Liver (tissue), 9 donors: ENCODE data around the gene RRP1. TPM values are rescaled to one million over a fixed set of nuclear protein-coding genes. Genes with fewer than 3 reads are reported as not detected.

Experiments used
- DNase-seq: peaks from one replicate; pipeline ENCODE4 v3.0.0-alpha.2; 2017; ENCODE audit warnings: low spot score
- H3K27ac ChIP-seq, 2 donors: one replicate each; pipeline ENCODE4 v1.7.0; 2013; ENCODE audit warnings: inconsistent platforms in 2 of 2, low read length in 2 of 2, control low read depth in 1 of 2, low read depth in 1 of 2, mild to moderate bottlenecking in 1 of 2
- H3K27me3 ChIP-seq, 4 donors: one replicate each; pipeline versions ENCODE4 v1.6.1 to v1.7.0; 2013; ENCODE audit warnings: low read length in 3 of 4, inconsistent platforms in 1 of 4, mild to moderate bottlenecking in 1 of 4, moderate library complexity in 1 of 4; ENCODE audit not compliant: control insufficient read depth in 4 of 4, insufficient read depth in 4 of 4
- H3K36me3 ChIP-seq, 4 donors: one replicate each; pipeline versions ENCODE4 v1.6.1 to v1.7.0; 2013; ENCODE audit warnings: low read length in 3 of 4, mild to moderate bottlenecking in 3 of 4, low read depth in 1 of 4, moderate library complexity in 1 of 4; ENCODE audit not compliant: control insufficient read depth in 4 of 4, insufficient read depth in 3 of 4
- H3K4me1 ChIP-seq, 4 donors: one replicate each; pipeline versions ENCODE4 v1.6.1 to v1.7.0; 2013; ENCODE audit warnings: low read length in 3 of 4, mild to moderate bottlenecking in 3 of 4, moderate library complexity in 1 of 4; ENCODE audit not compliant: control insufficient read depth in 4 of 4, insufficient read depth in 4 of 4
- H3K4me3 ChIP-seq, 3 donors: one replicate each; pipeline versions ENCODE4 v1.6.1 to v1.7.0; 2013; ENCODE audit warnings: low read length in 3 of 3, control low read depth in 1 of 3, low read depth in 1 of 3, mild to moderate bottlenecking in 1 of 3
- H3K9ac ChIP-seq, 2 donors: one replicate each; pipeline ENCODE4 v1.7.0; 2013; ENCODE audit warnings: low read length in 2 of 2, mild to moderate bottlenecking in 2 of 2, moderate library complexity in 2 of 2, control low read depth in 1 of 2, low read depth in 1 of 2
- H3K9me3 ChIP-seq, 4 donors: one replicate each; pipeline versions ENCODE4 v1.6.1 to v1.7.0; 2013; ENCODE audit warnings: low read length in 3 of 4; ENCODE audit not compliant: control insufficient read depth in 4 of 4
- EGR1 ChIP-seq, 2 donors: IDR thresholded peaks; 2 replicates each; pipeline ENCODE4 v1.6.1; 2016 to 2018; ENCODE audit warnings: antibody characterized with exemption in 2 of 2, low read depth in 2 of 2
- FOXA1 ChIP-seq: IDR thresholded peaks from 2 replicates; pipeline ENCODE4 v1.6.1; 2016; ENCODE audit warnings: antibody characterized with exemption
- FOXA2 ChIP-seq: IDR thresholded peaks from 2 replicates; pipeline ENCODE4 v1.6.1; 2016; ENCODE audit warnings: antibody characterized with exemption
- HNF4A ChIP-seq, 2 donors: conservative IDR thresholded peaks; 2 replicates each; pipeline ENCODE4 v1.6.1; 2016; ENCODE audit warnings: antibody characterized with exemption in 2 of 2, mild to moderate bottlenecking in 2 of 2
- HNF4G ChIP-seq: IDR thresholded peaks from 2 replicates; pipeline ENCODE4 v1.6.1; 2016; ENCODE audit warnings: antibody characterized with exemption
- JUND ChIP-seq, 2 donors: IDR thresholded peaks; 2 replicates each; pipeline ENCODE4 v1.6.1; 2016; ENCODE audit warnings: antibody characterized with exemption in 2 of 2
- NR2F2 ChIP-seq: IDR thresholded peaks from 2 replicates; pipeline ENCODE4 v1.6.1; 2016; ENCODE audit warnings: antibody characterized with exemption
- RAD21 ChIP-seq, 2 donors: IDR thresholded peaks; 2 replicates each; pipeline ENCODE4 v1.6.1; 2016; ENCODE audit warnings: antibody characterized with exemption in 2 of 2, mild to moderate bottlenecking in 2 of 2
- RXRA ChIP-seq, 2 donors: IDR thresholded peaks; 2 replicates each; pipeline ENCODE4 v1.6.1; 2017 to 2018; ENCODE audit warnings: antibody characterized with exemption in 2 of 2, mild to moderate bottlenecking in 1 of 2
- SP1 ChIP-seq: IDR thresholded peaks from 2 replicates; pipeline ENCODE4 v1.6.1; 2018; ENCODE audit warnings: antibody characterized with exemption, mild to moderate bottlenecking
- TAF1 ChIP-seq: conservative IDR thresholded peaks from 2 replicates; pipeline ENCODE4 v1.6.1; 2016; ENCODE audit warnings: antibody characterized with exemption, mild to moderate bottlenecking
- YY1 ChIP-seq: IDR thresholded peaks from 2 replicates; pipeline ENCODE4 v1.6.1; 2016; ENCODE audit warnings: antibody characterized with exemption, mild to moderate bottlenecking
- WGBS: extraction: QIAGEN DNeasy Blood & Tissue Kit; methylation state at CpG from one replicate; pipeline ENCODE4 v1.1.7; 2013; 5-methylcytosine and 5-hydroxymethylcytosine counted together
- polyA plus RNA-seq, 2 donors: library from polyadenylated mRNA; stranded (reverse) in 1 of 2; unstranded in 1 of 2; fragments of 200-250 nt in 1 of 2; fragments of >200 nt in 1 of 2; fragmentation: Nextera tagmentation in 1 of 2; extraction: Ambion mirVana in 1 of 2; gene quantifications; one replicate each; pipeline versions ENCODE4 v1.2.1 to v1.2.3, GENCODE V29; 2013 to 2015
- total RNA-seq, 2 donors: library from RNA; depleted of rRNA; stranded (reverse); fragments of >200 nt; gene quantifications; one replicate each; pipeline ENCODE4 v1.2.3, GENCODE V29; 2014
- TF ChIP-seq, protein P1 (sequence below): fragments of 150-350 bp; IDR thresholded peaks from 2 replicates; pipeline ENCODE4 v1.5.1; 2017; ENCODE audit warnings: improper control_type of control experiment, low read depth, low read length; ENCODE audit not compliant: missing input control
- TF ChIP-seq, protein P2 (sequence below): IDR thresholded peaks from 2 replicates; pipeline ENCODE4 v1.6.1; 2016; ENCODE audit warnings: antibody characterized with exemption, mild to moderate bottlenecking
- TF ChIP-seq, protein P3 (sequence below): IDR thresholded peaks from 2 replicates; pipeline ENCODE4 v1.6.1; 2016; ENCODE audit warnings: antibody characterized with exemption
- TF ChIP-seq, protein P4 (sequence below): IDR thresholded peaks from 2 replicates; pipeline ENCODE4 v1.6.1; 2016; ENCODE audit warnings: antibody characterized with exemption
- TF ChIP-seq, protein P5 (sequence below): IDR thresholded peaks from 2 replicates; pipeline ENCODE4 v1.6.1; 2016; ENCODE audit warnings: antibody characterized with exemption
- donor health status: healthy.
- donor health status: healthy.
- donor health status: healthy.
- donor health status: healthy.
- donor health status: healthy.

The RRP1 gene
- total and polyA plus RNA-seq, 4 donors, result 5.4 to 15.0 (median 7.7) TPM

DNA sequence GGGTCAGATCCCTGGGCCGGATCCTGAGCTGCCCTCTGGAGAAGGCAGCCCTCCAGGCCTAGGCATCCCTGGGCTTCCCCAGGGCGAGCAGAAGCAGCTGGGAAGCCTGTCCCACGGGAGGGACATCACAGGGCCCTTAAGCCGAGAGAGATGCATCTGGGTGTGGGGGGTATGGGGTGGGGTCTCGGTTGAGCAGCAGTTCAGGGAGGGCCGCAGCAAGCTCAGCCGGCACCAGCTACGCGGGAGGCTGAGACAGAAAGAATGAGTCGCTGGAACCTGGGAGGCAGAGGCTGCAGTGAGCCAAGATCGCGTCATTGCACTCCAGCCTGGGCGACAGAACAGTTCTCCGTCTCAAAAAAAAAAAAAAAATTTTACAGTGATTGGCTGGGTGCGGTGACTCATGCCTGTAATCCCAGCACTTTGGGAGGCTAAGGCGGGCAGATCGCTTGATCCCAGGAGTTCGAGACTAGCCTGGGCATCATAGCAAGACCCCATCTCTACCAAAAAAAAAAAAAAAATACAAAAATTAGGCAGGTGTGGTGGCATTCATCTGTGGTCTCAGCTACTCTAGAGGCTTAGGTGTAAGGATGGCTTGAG is 37.7 kb downstream of the RRP1 start:
- DNase-seq, result no peak
- H3K27me3 ChIP-seq, result no peaks in the 10 kb centered on the region
- H3K9ac ChIP-seq, result no peak overlapping the region
- peaks cover 0 to 4% (median 0%) of the 10 kb centered on the region in 4 donors for H3K4me1 ChIP-seq
- 78% methylated on average over 18 of the region's 18 CpGs for WGBS
- no peak for TF ChIP-seq FOXA2
- no peak for TF ChIP-seq HNF4A (conservative IDR thresholded peaks at IDR 0.05)
- no peak for TF ChIP-seq EGR1 (IDR thresholded peaks at IDR 0.05; ENCODE audit: low read depth in 2 of 2)
- no peak for TF ChIP-seq NR2F2
- TF ChIP-seq RAD21 (IDR thresholded peaks at IDR 0.05), result no peak
- TF ChIP-seq, protein P1, sequence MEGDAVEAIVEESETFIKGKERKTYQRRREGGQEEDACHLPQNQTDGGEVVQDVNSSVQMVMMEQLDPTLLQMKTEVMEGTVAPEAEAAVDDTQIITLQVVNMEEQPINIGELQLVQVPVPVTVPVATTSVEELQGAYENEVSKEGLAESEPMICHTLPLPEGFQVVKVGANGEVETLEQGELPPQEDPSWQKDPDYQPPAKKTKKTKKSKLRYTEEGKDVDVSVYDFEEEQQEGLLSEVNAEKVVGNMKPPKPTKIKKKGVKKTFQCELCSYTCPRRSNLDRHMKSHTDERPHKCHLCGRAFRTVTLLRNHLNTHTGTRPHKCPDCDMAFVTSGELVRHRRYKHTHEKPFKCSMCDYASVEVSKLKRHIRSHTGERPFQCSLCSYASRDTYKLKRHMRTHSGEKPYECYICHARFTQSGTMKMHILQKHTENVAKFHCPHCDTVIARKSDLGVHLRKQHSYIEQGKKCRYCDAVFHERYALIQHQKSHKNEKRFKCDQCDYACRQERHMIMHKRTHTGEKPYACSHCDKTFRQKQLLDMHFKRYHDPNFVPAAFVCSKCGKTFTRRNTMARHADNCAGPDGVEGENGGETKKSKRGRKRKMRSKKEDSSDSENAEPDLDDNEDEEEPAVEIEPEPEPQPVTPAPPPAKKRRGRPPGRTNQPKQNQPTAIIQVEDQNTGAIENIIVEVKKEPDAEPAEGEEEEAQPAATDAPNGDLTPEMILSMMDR, result no peak
- TF ChIP-seq HNF4G, result no peak
- no peak for TF ChIP-seq TAF1
- no peak for TF ChIP-seq FOXA1
- TF ChIP-seq, protein P2, sequence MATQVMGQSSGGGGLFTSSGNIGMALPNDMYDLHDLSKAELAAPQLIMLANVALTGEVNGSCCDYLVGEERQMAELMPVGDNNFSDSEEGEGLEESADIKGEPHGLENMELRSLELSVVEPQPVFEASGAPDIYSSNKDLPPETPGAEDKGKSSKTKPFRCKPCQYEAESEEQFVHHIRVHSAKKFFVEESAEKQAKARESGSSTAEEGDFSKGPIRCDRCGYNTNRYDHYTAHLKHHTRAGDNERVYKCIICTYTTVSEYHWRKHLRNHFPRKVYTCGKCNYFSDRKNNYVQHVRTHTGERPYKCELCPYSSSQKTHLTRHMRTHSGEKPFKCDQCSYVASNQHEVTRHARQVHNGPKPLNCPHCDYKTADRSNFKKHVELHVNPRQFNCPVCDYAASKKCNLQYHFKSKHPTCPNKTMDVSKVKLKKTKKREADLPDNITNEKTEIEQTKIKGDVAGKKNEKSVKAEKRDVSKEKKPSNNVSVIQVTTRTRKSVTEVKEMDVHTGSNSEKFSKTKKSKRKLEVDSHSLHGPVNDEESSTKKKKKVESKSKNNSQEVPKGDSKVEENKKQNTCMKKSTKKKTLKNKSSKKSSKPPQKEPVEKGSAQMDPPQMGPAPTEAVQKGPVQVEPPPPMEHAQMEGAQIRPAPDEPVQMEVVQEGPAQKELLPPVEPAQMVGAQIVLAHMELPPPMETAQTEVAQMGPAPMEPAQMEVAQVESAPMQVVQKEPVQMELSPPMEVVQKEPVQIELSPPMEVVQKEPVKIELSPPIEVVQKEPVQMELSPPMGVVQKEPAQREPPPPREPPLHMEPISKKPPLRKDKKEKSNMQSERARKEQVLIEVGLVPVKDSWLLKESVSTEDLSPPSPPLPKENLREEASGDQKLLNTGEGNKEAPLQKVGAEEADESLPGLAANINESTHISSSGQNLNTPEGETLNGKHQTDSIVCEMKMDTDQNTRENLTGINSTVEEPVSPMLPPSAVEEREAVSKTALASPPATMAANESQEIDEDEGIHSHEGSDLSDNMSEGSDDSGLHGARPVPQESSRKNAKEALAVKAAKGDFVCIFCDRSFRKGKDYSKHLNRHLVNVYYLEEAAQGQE, result no peak
- TF ChIP-seq JUND (IDR thresholded peaks at IDR 0.05), result no peak
- TF ChIP-seq RXRA (IDR thresholded peaks at IDR 0.05), result no peak
- TF ChIP-seq SP1, result no peak
- H3K4me3 ChIP-seq, result no peak overlapping the region
- H3K9me3 ChIP-seq, result no peaks in the 10 kb centered on the region
- no peak overlapping the region for H3K27ac ChIP-seq
- no peaks in the 10 kb centered on the region for H3K36me3 ChIP-seq

DNA sequence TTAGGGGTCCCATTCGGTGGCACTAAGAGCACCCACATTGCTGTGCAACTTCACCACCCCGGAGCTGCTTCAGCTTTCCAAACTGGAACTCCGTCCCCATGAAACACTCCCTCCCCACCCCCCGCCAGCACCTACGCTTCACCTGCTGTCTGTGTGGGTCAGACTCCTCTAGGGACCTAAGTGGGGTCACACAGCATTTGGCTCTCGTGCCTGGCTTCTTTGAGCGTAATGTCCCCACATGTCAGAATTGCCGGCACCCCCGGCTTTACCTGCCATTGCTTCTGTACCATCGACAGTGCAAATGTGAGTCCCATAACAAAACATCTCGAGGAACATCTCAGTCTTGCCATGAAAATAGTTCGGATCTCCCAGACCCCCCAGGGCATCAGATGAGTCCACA is 39.8 kb downstream of the RRP1 start:
- 88% methylated on average over 12 of the region's 12 CpGs for WGBS
- no peaks in the 10 kb centered on the region for H3K9me3 ChIP-seq
- no peak overlapping the region for H3K4me3 ChIP-seq
- H3K4me1 ChIP-seq, result peaks cover 0 to 4% (median 0%) of the 10 kb centered on the region in 4 donors
- no peak for DNase-seq
- no peaks in the 10 kb centered on the region for H3K36me3 ChIP-seq
- H3K9ac ChIP-seq, result no peak overlapping the region
- no peaks in the 10 kb centered on the region for H3K27me3 ChIP-seq
- no peak overlapping the region for H3K27ac ChIP-seq
- TF ChIP-seq, protein P3, sequence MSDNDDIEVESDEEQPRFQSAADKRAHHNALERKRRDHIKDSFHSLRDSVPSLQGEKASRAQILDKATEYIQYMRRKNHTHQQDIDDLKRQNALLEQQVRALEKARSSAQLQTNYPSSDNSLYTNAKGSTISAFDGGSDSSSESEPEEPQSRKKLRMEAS, result no peak
- no peak for TF ChIP-seq FOXA1
- no peak for TF ChIP-seq TAF1
- no peak for TF ChIP-seq RXRA (IDR thresholded peaks at IDR 0.05)
- TF ChIP-seq NR2F2, result no peak
- TF ChIP-seq HNF4G, result no peak
- TF ChIP-seq, protein P4, sequence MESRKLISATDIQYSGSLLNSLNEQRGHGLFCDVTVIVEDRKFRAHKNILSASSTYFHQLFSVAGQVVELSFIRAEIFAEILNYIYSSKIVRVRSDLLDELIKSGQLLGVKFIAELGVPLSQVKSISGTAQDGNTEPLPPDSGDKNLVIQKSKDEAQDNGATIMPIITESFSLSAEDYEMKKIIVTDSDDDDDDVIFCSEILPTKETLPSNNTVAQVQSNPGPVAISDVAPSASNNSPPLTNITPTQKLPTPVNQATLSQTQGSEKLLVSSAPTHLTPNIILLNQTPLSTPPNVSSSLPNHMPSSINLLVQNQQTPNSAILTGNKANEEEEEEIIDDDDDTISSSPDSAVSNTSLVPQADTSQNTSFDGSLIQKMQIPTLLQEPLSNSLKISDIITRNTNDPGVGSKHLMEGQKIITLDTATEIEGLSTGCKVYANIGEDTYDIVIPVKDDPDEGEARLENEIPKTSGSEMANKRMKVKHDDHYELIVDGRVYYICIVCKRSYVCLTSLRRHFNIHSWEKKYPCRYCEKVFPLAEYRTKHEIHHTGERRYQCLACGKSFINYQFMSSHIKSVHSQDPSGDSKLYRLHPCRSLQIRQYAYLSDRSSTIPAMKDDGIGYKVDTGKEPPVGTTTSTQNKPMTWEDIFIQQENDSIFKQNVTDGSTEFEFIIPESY, result no peak
- no peak for TF ChIP-seq JUND (IDR thresholded peaks at IDR 0.05)
- TF ChIP-seq, protein P2, result no peak
- TF ChIP-seq RAD21 (IDR thresholded peaks at IDR 0.05), result no peak
- TF ChIP-seq YY1, result no peak
- no peak for TF ChIP-seq HNF4A (conservative IDR thresholded peaks at IDR 0.05)
- TF ChIP-seq, protein P5, sequence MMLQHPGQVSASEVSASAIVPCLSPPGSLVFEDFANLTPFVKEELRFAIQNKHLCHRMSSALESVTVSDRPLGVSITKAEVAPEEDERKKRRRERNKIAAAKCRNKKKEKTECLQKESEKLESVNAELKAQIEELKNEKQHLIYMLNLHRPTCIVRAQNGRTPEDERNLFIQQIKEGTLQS, result no peak
- TF ChIP-seq, protein P1, result no peak
- TF ChIP-seq FOXA2, result no peak
